SK-N-SH (cell line): Measurements from ENCODE around the gene AP1S3. TPM values are rescaled to one million over a fixed set of nuclear protein-coding genes. Genes with fewer than 3 reads are reported as not detected.

ENCODE experiments used
- CTCF ChIA-PET: fragments of 300-600, 350-600 bp; formaldehyde crosslinking; extraction: SDS; loops from one replicate; lab custom pipeline; 2021; lab: Yijun Ruan, JAX
- POLR2A ChIA-PET: fragments of 350-600 bp; sonication (Branson Sonifier 250); formaldehyde crosslinking; extraction: SDS; loops from one replicate; lab custom pipeline; 2020; ENCODE audit warnings: antibody characterized with exemption, inconsistent platforms; lab: Yijun Ruan, JAX
- DNase-seq: peaks from one replicate; pipeline ENCODE4 v3.0.0; 2012
- H2AFZ ChIP-seq: fragments of 200-600 bp; sonication (generic); 2 replicates; pipeline ENCODE4 v1.8.1; 2016; ENCODE audit warnings: antibody characterized with exemption, mild to moderate bottlenecking, low read depth
- H3F3A ChIP-seq: fragments of 200-600 bp; sonication (generic); replicated peaks from 2 replicates; pipeline ENCODE3; 2016; ENCODE audit warnings: antibody characterized with exemption, mild to moderate bottlenecking; ENCODE audit not compliant: insufficient read depth
- H3K27ac ChIP-seq, 2 experiments: fragments of 200-500 bp in 1 of 2; fragments of 200-600 bp in 1 of 2; sonication (Bioruptor generic) in 1 of 2; sonication (generic), shearing (Covaris generic) in 1 of 2; 2 replicates each; pipeline versions ENCODE4 v1.5.1 to v1.6.1; 2014 to 2016; ENCODE audit warnings: low read depth in 2 of 2, inconsistent platforms in 1 of 2, low read length in 1 of 2, mild to moderate bottlenecking in 1 of 2, mixed read lengths in 1 of 2
- H3K27me3 ChIP-seq: fragments of 200-600 bp; sonication (generic), shearing (Covaris generic); 2 replicates; pipeline ENCODE4 v1.6.1; 2016; ENCODE audit warnings: mixed run types; ENCODE audit not compliant: insufficient read depth
- H3K36me3 ChIP-seq, 2 experiments: fragments of 200-500 bp in 1 of 2; fragments of 200-600 bp in 1 of 2; sonication (Bioruptor generic) in 1 of 2; sonication (generic) in 1 of 2; replicated peaks in 1 of 2; 2 replicates each; pipeline versions ENCODE3 to v1.5.1; 2014 to 2016; ENCODE audit warnings: low read length in 1 of 2, mild to moderate bottlenecking in 1 of 2; ENCODE audit not compliant: insufficient read depth in 2 of 2, control insufficient read depth in 1 of 2
- H3K4me1 ChIP-seq, 2 experiments: fragments of 200-500 bp in 1 of 2; fragments of 200-600 bp in 1 of 2; sonication (Bioruptor generic) in 1 of 2; sonication (generic), shearing (Covaris generic) in 1 of 2; 2 replicates each; pipeline versions ENCODE4 v1.5.1 to v1.6.1; 2014 to 2016; ENCODE audit warnings: low read depth in 1 of 2, low read length in 1 of 2, mixed run types in 1 of 2; ENCODE audit not compliant: insufficient read depth in 2 of 2, control insufficient read depth in 1 of 2
- H3K4me2 ChIP-seq: fragments of 200-600 bp; sonication (generic), shearing (Covaris generic); 2 replicates; pipeline ENCODE4 v1.6.1; 2017; ENCODE audit warnings: mixed run types
- H3K4me3 ChIP-seq, 2 experiments: fragments of 200-500 bp in 1 of 2; fragments of 200-600 bp in 1 of 2; sonication (Bioruptor generic) in 1 of 2; sonication (generic), shearing (Covaris generic) in 1 of 2; 2 replicates each; pipeline versions ENCODE4 v1.5.1 to v1.8.1; 2014 to 2016; ENCODE audit warnings: low read depth in 2 of 2, inconsistent platforms in 1 of 2, low read length in 1 of 2, mild to moderate bottlenecking in 1 of 2, mixed read lengths in 1 of 2, moderate library complexity in 1 of 2
- H3K79me2 ChIP-seq: fragments of 200-600 bp; sonication (generic); 2 replicates; pipeline ENCODE4 v1.8.1; 2017; ENCODE audit warnings: mild to moderate bottlenecking; ENCODE audit not compliant: insufficient read depth
- H3K9ac ChIP-seq: fragments of 200-600 bp; sonication (generic); 2 replicates; pipeline ENCODE4 v1.6.1; 2017; ENCODE audit warnings: mixed run types
- H3K9me2 ChIP-seq: fragments of 200-600 bp; sonication (generic); 2 replicates; pipeline ENCODE4 v1.6.1; 2017; ENCODE audit warnings: mixed run types
- H3K9me3 ChIP-seq: fragments of 200-600 bp; sonication (generic); 2 replicates; pipeline ENCODE4 v1.6.1; 2017; ENCODE audit warnings: mixed run types, mild to moderate bottlenecking, moderate library complexity
- H4K20me1 ChIP-seq: fragments of 200-600 bp; sonication (generic); 2 replicates; pipeline ENCODE4 v1.6.1; 2017; ENCODE audit warnings: mild to moderate bottlenecking, mixed run types; ENCODE audit not compliant: insufficient read depth
- CHD2 ChIP-seq: fragments of 150-350 bp; IDR thresholded peaks from 2 replicates; pipeline ENCODE4 v1.6.1; 2018; ENCODE audit warnings: low read length; ENCODE audit not compliant: partially characterized antibody
- EP300 ChIP-seq, 2 experiments: IDR thresholded peaks; 2 replicates each; pipeline versions ENCODE4 v1.4.0 to v1.6.1; 2012; ENCODE audit warnings: borderline replicate concordance in 1 of 2, low read depth in 1 of 2, low read length in 1 of 2
- FOSL2 ChIP-seq: IDR thresholded peaks from 2 replicates; pipeline ENCODE4 v1.4.0; 2012; ENCODE audit warnings: low read depth, mild to moderate bottlenecking, moderate library complexity, borderline replicate concordance
- FOXM1 ChIP-seq: IDR thresholded peaks from 2 replicates; pipeline ENCODE4 v1.4.0; 2012; ENCODE audit warnings: low read depth, mild to moderate bottlenecking
- GATA2 ChIP-seq: sonication (generic); formaldehyde crosslinking; IDR thresholded peaks from 2 replicates; pipeline ENCODE4 v1.5.0; 2020; ENCODE audit warnings: mild to moderate bottlenecking, missing genetic modification reagents
- JUND ChIP-seq: IDR thresholded peaks from 2 replicates; pipeline ENCODE4 v1.4.0; 2012
- MAX ChIP-seq: IDR thresholded peaks from 2 replicates; pipeline ENCODE4 v1.4.0; 2012; ENCODE audit warnings: low read depth
- MEF2A ChIP-seq: IDR thresholded peaks from 2 replicates; pipeline ENCODE4 v1.4.0; 2012; ENCODE audit warnings: low read depth, borderline replicate concordance
- MXI1 ChIP-seq: IDR thresholded peaks from 2 replicates; pipeline ENCODE4 v1.6.1; 2012; ENCODE audit warnings: mild to moderate bottlenecking, low read depth, low read length, improper control_type of control experiment
- NFIC ChIP-seq: IDR thresholded peaks from 2 replicates; pipeline ENCODE4 v1.4.0; 2012; ENCODE audit warnings: borderline replicate concordance
- PBX3 ChIP-seq: IDR thresholded peaks from 2 replicates; pipeline ENCODE4; 2012
- RAD21 ChIP-seq: IDR thresholded peaks from 2 replicates; pipeline ENCODE4 v1.6.1; 2012; ENCODE audit warnings: mild to moderate bottlenecking, low read length
- RFX5 ChIP-seq: IDR thresholded peaks from 2 replicates; pipeline ENCODE4 v1.6.1; 2012; ENCODE audit warnings: mild to moderate bottlenecking, improper control_type of control experiment, low read length
- SIN3A ChIP-seq: IDR thresholded peaks from 2 replicates; pipeline ENCODE4 v1.6.1; 2012; ENCODE audit warnings: low read depth, mild to moderate bottlenecking, low read length, moderate library complexity, borderline replicate concordance
- TAF1 ChIP-seq: IDR thresholded peaks from 2 replicates; pipeline ENCODE4 v1.6.1; 2012; ENCODE audit warnings: low read depth, mild to moderate bottlenecking, low read length, moderate library complexity, borderline replicate concordance
- TCF12 ChIP-seq: IDR thresholded peaks from 2 replicates; pipeline ENCODE4 v1.4.0; 2012
- USF1 ChIP-seq: IDR thresholded peaks from 2 replicates; pipeline ENCODE4 v1.4.0; 2012; ENCODE audit warnings: low read depth, borderline replicate concordance
- ZBTB33 ChIP-seq: IDR thresholded peaks from 2 replicates; pipeline ENCODE4 v1.4.0; 2012; ENCODE audit warnings: low read depth, borderline replicate concordance
- WGBS: methylation state at CpG from one replicate; pipeline ENCODE4 v1.1.6; 2017; ENCODE audit warnings: low lambda C conversion rate; 5-methylcytosine and 5-hydroxymethylcytosine counted together
- polyA plus RNA-seq, 3 experiments: library from polyadenylated mRNA; depleted of rRNA; stranded (reverse); fragments of >200 nt; gene quantifications; 2 replicates each; pipeline ENCODE4 v1.2.3, GENCODE V29; 2012

Gene AP1S3
- polyA plus RNA-seq, 1 of the 3 experiments (the other 2 are of a cell fraction) = 4.8 TPM

GRCh38 chr2:223870840-223871611 lies 33.6 kb upstream of the AP1S3 start:
- no peak for TF ChIP-seq ZBTB33
- TF ChIP-seq FOSL2 = no peak
- no peak for TF ChIP-seq TAF1
- TF ChIP-seq MEF2A = no peak
- TF ChIP-seq RAD21 = no peak
- TF ChIP-seq JUND = no peak
- no peak for TF ChIP-seq USF1
- no peak for TF ChIP-seq MAX
- TF ChIP-seq TCF12 = no peak
- TF ChIP-seq RFX5 = no peak
- no peak for TF ChIP-seq SIN3A
- no peak for TF ChIP-seq GATA2 (CRISPR knock-in tag)
- TF ChIP-seq FOXM1 = no peak
- no peak for TF ChIP-seq MXI1
- TF ChIP-seq NFIC = no peak
- no peak for TF ChIP-seq EP300 (IDR thresholded peaks at IDR 0.05; ENCODE audit: borderline replicate concordance in 1 of 2, low read depth in 1 of 2, low read length in 1 of 2)
- TF ChIP-seq CHD2 = no peak
- TF ChIP-seq PBX3 = no peak
- ChIA-PET POLR2A (no interaction called here), CTCF (no interaction called here)
- no peak overlapping the region for H3K4me2 ChIP-seq
- H3K9ac ChIP-seq = no peak overlapping the region
- no peak overlapping the region for H2AFZ ChIP-seq
- H3K27me3 ChIP-seq = no peaks in the 10 kb centered on the region
- H3K27ac ChIP-seq = no peak overlapping the region
- H3K79me2 ChIP-seq = no peaks in the 10 kb centered on the region
- H3K9me3 ChIP-seq = no peaks in the 10 kb centered on the region; the same call in 1 of the 2 replicates
- no peaks in the 10 kb centered on the region for H3K9me2 ChIP-seq
- H3F3A ChIP-seq = no peaks in the 10 kb centered on the region
- no peak overlapping the region for H3K4me3 ChIP-seq
- peaks cover 0 to 9% of the 10 kb centered on the region in 2 experiments; a peak in 1 of 4 replicates for H3K4me1 ChIP-seq
- H4K20me1 ChIP-seq = no peaks in the 10 kb centered on the region
- H3K36me3 ChIP-seq = peaks cover 14 to 28% of the 10 kb centered on the region in 2 experiments
- 98% methylated on average over 7 of the region's 7 CpGs for WGBS
- DNase-seq = no peak
